Measurements from ENCODE around the gene CTAGE6. TPM values are rescaled to one million over a fixed set of nuclear protein-coding genes. Genes with fewer than 3 reads are reported as not detected.
"Not testable (repeated sequence)": the region's sequence is repeated elsewhere in the genome, so short reads cannot be mapped to it uniquely, and the experiment has no call there.

The CTAGE6 gene
- total RNA-seq, 1 experiment from 2014 or later: not detected

DNA sequence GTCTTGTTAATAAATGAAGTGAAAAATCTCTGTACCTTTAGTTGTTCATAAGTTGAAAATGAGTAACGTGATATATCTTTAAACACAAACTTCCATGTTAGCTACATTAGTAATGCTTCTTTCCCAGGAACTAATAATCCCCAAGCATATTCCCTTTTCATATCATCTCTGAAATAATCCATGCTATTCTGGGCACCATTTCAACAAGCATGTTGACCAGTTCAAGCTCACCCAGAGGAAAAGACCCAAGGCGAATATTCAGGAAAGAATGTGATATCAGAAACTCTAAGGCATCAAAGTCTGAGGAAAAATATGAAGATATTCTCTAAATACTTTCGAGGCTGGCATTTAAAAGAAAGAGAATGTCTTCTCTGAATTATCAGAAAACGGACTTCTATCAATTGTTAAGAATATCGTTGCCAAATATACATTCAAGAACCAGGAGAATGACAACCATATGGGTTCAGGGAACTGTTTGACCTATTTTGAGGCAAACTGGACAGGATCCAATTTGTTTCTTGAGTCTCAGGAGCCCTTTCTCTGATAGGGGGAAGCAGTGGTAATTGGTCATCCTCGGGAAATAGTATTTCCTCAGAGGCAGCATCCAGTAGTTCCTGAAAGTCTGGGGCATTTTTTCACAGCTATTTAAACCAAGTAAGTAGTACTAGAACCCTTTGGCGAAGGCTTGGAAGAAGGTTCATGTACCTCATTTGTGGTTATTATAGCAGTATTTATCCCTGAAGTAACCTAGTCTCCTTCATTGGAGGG is 28.1 kb upstream of the CTAGE6 start:
- H3K4me1 Mint-ChIP-seq (ENCODE audit: low read depth, unreplicated experiment); H3K9me3 Mint-ChIP-seq (ENCODE audit: unreplicated experiment); CTCF ChIA-PET; H3K36me3 Mint-ChIP-seq (ENCODE audit: insufficient read depth, unreplicated experiment); H3K27ac Mint-ChIP-seq (ENCODE audit: unreplicated experiment); H3K4me3 Mint-ChIP-seq (ENCODE audit: unreplicated experiment); intact Hi-C loops (cut with micrococcal nuclease; ENCODE audit: unreplicated experiment); H3K36me3 ChIP-seq (ENCODE audit: control insufficient read depth, insufficient read depth, low read length); DNase-seq; H3K27me3 ChIP-seq (replicated peaks; ENCODE audit: control insufficient read depth, insufficient read depth, low read length); H3K4me3 ChIP-seq (ENCODE audit: low read depth, low read length); H3K27me3 Mint-ChIP-seq (ENCODE audit: insufficient read depth, unreplicated experiment); BruUV-seq (replicated peaks); POLR2A ChIA-PET; H3K9me3 ChIP-seq; H3K4me1 ChIP-seq: not testable (repeated sequence)

DNA sequence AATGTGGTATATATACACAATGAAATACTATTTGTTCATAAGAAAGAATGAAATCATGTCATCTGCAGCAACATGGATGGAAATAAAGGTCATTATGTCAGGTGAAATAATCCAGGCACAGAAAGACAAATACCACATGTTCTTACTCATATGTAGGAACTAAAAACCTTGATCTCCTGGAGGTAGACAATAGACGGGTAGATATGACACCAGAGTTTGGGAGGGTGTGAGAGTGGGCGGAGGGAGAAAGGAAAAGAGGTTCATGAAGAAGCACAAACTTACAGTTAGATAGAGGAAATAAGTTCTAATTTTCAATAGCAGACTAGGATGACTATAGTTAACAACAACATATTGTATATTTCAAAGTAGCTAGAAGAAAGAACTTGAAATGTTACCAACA is 22.1 kb upstream of the CTAGE6 start:
- H3K4me3 ChIP-seq (ENCODE audit: low read depth, low read length); H3K27me3 Mint-ChIP-seq (ENCODE audit: insufficient read depth, unreplicated experiment); intact Hi-C loops (cut with micrococcal nuclease; ENCODE audit: unreplicated experiment); BruUV-seq (replicated peaks); H3K27me3 ChIP-seq (replicated peaks; ENCODE audit: control insufficient read depth, insufficient read depth, low read length); DNase-seq; H3K36me3 ChIP-seq (ENCODE audit: control insufficient read depth, insufficient read depth, low read length); H3K9me3 Mint-ChIP-seq (ENCODE audit: unreplicated experiment); H3K4me3 Mint-ChIP-seq (ENCODE audit: unreplicated experiment); H3K36me3 Mint-ChIP-seq (ENCODE audit: insufficient read depth, unreplicated experiment); POLR2A ChIA-PET; H3K4me1 ChIP-seq; H3K4me1 Mint-ChIP-seq (ENCODE audit: low read depth, unreplicated experiment); CTCF ChIA-PET; H3K27ac Mint-ChIP-seq (ENCODE audit: unreplicated experiment); H3K9me3 ChIP-seq: not testable (repeated sequence)

GRCh38 chr7:143772738-143773468 is 15.4 kb upstream of the CTAGE6 start:
- DNase-seq; BruUV-seq (replicated peaks); H3K27me3 Mint-ChIP-seq (ENCODE audit: insufficient read depth, unreplicated experiment); H3K9me3 Mint-ChIP-seq (ENCODE audit: unreplicated experiment); H3K4me1 ChIP-seq; intact Hi-C loops (cut with micrococcal nuclease; ENCODE audit: unreplicated experiment); H3K9me3 ChIP-seq; H3K4me1 Mint-ChIP-seq (ENCODE audit: low read depth, unreplicated experiment); H3K36me3 ChIP-seq (ENCODE audit: control insufficient read depth, insufficient read depth, low read length); H3K4me3 Mint-ChIP-seq (ENCODE audit: unreplicated experiment); CTCF ChIA-PET; H3K27ac Mint-ChIP-seq (ENCODE audit: unreplicated experiment); H3K4me3 ChIP-seq (ENCODE audit: low read depth, low read length); H3K36me3 Mint-ChIP-seq (ENCODE audit: insufficient read depth, unreplicated experiment); H3K27me3 ChIP-seq (replicated peaks; ENCODE audit: control insufficient read depth, insufficient read depth, low read length); POLR2A ChIA-PET: not testable (repeated sequence)

GRCh38 chr7:143767531-143767930 is 10.0 kb upstream of the CTAGE6 start:
- intact Hi-C loops (cut with micrococcal nuclease; ENCODE audit: unreplicated experiment); BruUV-seq (replicated peaks); H3K4me3 ChIP-seq (ENCODE audit: low read depth, low read length); H3K9me3 ChIP-seq; H3K36me3 ChIP-seq (ENCODE audit: control insufficient read depth, insufficient read depth, low read length); H3K27ac Mint-ChIP-seq (ENCODE audit: unreplicated experiment); H3K4me1 Mint-ChIP-seq (ENCODE audit: low read depth, unreplicated experiment); CTCF ChIA-PET; H3K4me1 ChIP-seq; H3K27me3 ChIP-seq (replicated peaks; ENCODE audit: control insufficient read depth, insufficient read depth, low read length); DNase-seq; H3K36me3 Mint-ChIP-seq (ENCODE audit: insufficient read depth, unreplicated experiment); H3K9me3 Mint-ChIP-seq (ENCODE audit: unreplicated experiment); H3K4me3 Mint-ChIP-seq (ENCODE audit: unreplicated experiment); POLR2A ChIA-PET; H3K27me3 Mint-ChIP-seq (ENCODE audit: insufficient read depth, unreplicated experiment): not testable (repeated sequence)

GRCh38 chr7:143765678-143766077 is 8.2 kb upstream of the CTAGE6 start:
- H3K4me3 ChIP-seq (ENCODE audit: low read depth, low read length); intact Hi-C loops (cut with micrococcal nuclease; ENCODE audit: unreplicated experiment); H3K27me3 ChIP-seq (replicated peaks; ENCODE audit: control insufficient read depth, insufficient read depth, low read length); H3K9me3 ChIP-seq; CTCF ChIA-PET; H3K36me3 Mint-ChIP-seq (ENCODE audit: insufficient read depth, unreplicated experiment); H3K4me3 Mint-ChIP-seq (ENCODE audit: unreplicated experiment); H3K4me1 Mint-ChIP-seq (ENCODE audit: low read depth, unreplicated experiment); BruUV-seq (replicated peaks); H3K27me3 Mint-ChIP-seq (ENCODE audit: insufficient read depth, unreplicated experiment); H3K36me3 ChIP-seq (ENCODE audit: control insufficient read depth, insufficient read depth, low read length); H3K4me1 ChIP-seq; H3K27ac Mint-ChIP-seq (ENCODE audit: unreplicated experiment); POLR2A ChIA-PET; DNase-seq; H3K9me3 Mint-ChIP-seq (ENCODE audit: unreplicated experiment): not testable (repeated sequence)

DNA sequence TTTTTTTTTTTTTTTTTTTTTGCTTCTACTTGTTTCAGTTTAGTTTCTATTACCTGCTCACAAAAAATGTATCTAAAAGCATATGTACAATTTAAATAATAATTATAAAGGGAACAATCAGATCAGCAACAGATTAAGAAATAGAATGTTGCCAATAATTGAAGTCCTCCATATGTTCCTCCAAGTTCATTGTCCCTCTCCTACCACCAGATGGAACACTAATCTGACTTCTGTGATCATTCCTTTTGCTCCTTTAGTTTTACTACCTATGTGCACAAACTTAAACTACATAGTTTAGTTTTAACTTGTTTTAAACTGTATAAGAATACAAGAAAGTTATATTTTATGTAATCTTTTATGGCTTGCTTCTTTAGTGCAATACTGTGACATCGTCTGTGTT is 5.6 kb upstream of the CTAGE6 start:
- H3K27ac Mint-ChIP-seq (ENCODE audit: unreplicated experiment); H3K27me3 ChIP-seq (replicated peaks; ENCODE audit: control insufficient read depth, insufficient read depth, low read length); H3K36me3 Mint-ChIP-seq (ENCODE audit: insufficient read depth, unreplicated experiment); H3K36me3 ChIP-seq (ENCODE audit: control insufficient read depth, insufficient read depth, low read length); CTCF ChIA-PET; H3K27me3 Mint-ChIP-seq (ENCODE audit: insufficient read depth, unreplicated experiment); BruUV-seq (replicated peaks); H3K4me3 ChIP-seq (ENCODE audit: low read depth, low read length); H3K4me1 ChIP-seq; H3K9me3 ChIP-seq; DNase-seq; H3K4me3 Mint-ChIP-seq (ENCODE audit: unreplicated experiment); H3K4me1 Mint-ChIP-seq (ENCODE audit: low read depth, unreplicated experiment); POLR2A ChIA-PET; H3K9me3 Mint-ChIP-seq (ENCODE audit: unreplicated experiment); intact Hi-C loops (cut with micrococcal nuclease; ENCODE audit: unreplicated experiment): not testable (repeated sequence)

DNA sequence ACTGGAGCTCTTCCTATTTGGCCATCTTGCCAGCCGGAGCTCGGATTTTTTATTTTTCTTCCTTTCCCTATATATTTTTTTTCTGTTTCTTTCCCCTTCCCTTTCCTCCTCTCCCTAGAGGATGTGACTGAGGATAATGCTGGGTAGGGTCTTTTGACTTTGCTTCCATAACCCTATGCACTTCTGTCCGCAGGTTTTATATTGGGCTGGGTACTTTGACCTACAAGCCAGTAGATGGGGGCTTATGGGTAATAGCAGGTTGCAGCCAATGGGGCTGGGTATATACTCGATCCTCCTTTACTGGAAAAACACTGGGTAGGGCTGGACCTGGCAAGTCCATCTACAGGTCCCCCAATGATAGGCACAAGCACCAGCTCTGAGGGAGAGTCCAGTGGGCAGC is 12.2 kb downstream of the CTAGE6 start:
- H3K9me3 Mint-ChIP-seq (ENCODE audit: unreplicated experiment); BruUV-seq (replicated peaks); POLR2A ChIA-PET: not testable (repeated sequence)

More for the DNA sequence above, 12.2 kb downstream of the CTAGE6 start:
- intact Hi-C loops (cut with micrococcal nuclease; ENCODE audit: unreplicated experiment); H3K4me3 ChIP-seq (ENCODE audit: low read depth, low read length); H3K4me1 Mint-ChIP-seq (ENCODE audit: low read depth, unreplicated experiment); CTCF ChIA-PET; H3K4me1 ChIP-seq; H3K36me3 ChIP-seq (ENCODE audit: control insufficient read depth, insufficient read depth, low read length); H3K9me3 ChIP-seq; H3K36me3 Mint-ChIP-seq (ENCODE audit: insufficient read depth, unreplicated experiment); H3K4me3 Mint-ChIP-seq (ENCODE audit: unreplicated experiment); H3K27ac Mint-ChIP-seq (ENCODE audit: unreplicated experiment); H3K27me3 ChIP-seq (replicated peaks; ENCODE audit: control insufficient read depth, insufficient read depth, low read length); H3K27me3 Mint-ChIP-seq (ENCODE audit: insufficient read depth, unreplicated experiment); DNase-seq: not testable (repeated sequence)

Data from Caco-2 (cell line).